ENCODE data around the gene SPON2. TPM values are rescaled to one million over a fixed set of nuclear protein-coding genes. Genes with fewer than 3 reads are reported as not detected.

The SPON2 gene
- total RNA-seq, 1 donor from 2014 or later = 13.9 TPM

GRCh38 chr4:1152290-1152689, 20.1 kb downstream of the SPON2 start:
- Histone ChIP-seq H3K4me1 (peaks cover 11% of the 10 kb centered on the region), H3K27ac (replicated peaks) (no peak overlapping the region), H3K9me3 (replicated peaks) (peaks cover 2% of the 10 kb centered on the region), H3K36me3 (no peaks in the 10 kb centered on the region), H3K4me3 (no peak overlapping the region), H3K27me3 (ENCODE audit: low read depth) (peaks cover 59% of the 10 kb centered on the region)
- no peak for TF ChIP-seq CTCF (IDR thresholded peaks at IDR 0.05; ENCODE audit: borderline replicate concordance)
- DNase-seq = no peak
- intact Hi-C loops (cut with micrococcal nuclease) = no loop called here

DNA sequence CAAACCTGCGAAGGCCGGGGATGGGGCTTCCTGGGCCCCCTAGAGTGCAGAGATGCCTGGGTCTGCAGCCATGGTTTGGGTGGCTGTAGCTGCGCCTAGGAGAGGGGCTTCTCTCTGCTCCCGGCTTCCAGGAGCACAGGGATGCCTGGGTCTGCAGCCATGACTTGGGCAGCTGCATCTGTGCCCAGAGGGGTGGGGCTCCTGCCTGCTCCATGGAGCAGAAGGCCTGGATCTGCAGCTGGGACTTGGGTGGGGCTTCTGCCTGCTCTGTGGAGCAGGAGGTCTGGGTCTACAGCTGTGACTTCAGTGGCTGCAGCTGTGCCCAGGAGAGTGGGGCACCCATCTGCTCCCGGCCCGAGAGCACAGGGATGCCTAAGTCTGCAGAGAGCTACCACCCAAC, 20.8 kb downstream of the SPON2 start:
- no peak for DNase-seq
- no peak overlapping the region for H3K27ac ChIP-seq (replicated peaks)
- H3K9me3 ChIP-seq (replicated peaks) = no peaks in the 10 kb centered on the region
- H3K36me3 ChIP-seq = no peaks in the 10 kb centered on the region
- H3K4me3 ChIP-seq = no peak overlapping the region
- H3K4me1 ChIP-seq = peaks cover 11% of the 10 kb centered on the region
- H3K27me3 ChIP-seq (ENCODE audit: low read depth) = peaks cover 58% of the 10 kb centered on the region
- TF ChIP-seq CTCF (IDR thresholded peaks at IDR 0.05; ENCODE audit: borderline replicate concordance) = no peak
- intact Hi-C loops (cut with micrococcal nuclease) = no loop called here

- Histone ChIP-seq H3K4me3 (no peak overlapping the region), H3K27me3 (ENCODE audit: low read depth) (peaks cover 51% of the 10 kb centered on the region), H3K9me3 (replicated peaks) (no peaks in the 10 kb centered on the region), H3K27ac (replicated peaks) (no peak overlapping the region), H3K4me1 (peaks cover 11% of the 10 kb centered on the region), H3K36me3 (no peaks in the 10 kb centered on the region)
- intact Hi-C loops (cut with micrococcal nuclease) = no loop called here
- DNase-seq = no peak
- no peak for TF ChIP-seq CTCF (IDR thresholded peaks at IDR 0.05; ENCODE audit: borderline replicate concordance)
Measured at GRCh38 chr4:1150875-1151274, 21.5 kb downstream of the SPON2 start.

GRCh38 chr4:1139860-1140259, 32.5 kb downstream of the SPON2 start:
- Histone ChIP-seq H3K4me3 (no peak overlapping the region), H3K4me1 (no peaks in the 10 kb centered on the region), H3K27ac (replicated peaks) (no peak overlapping the region), H3K36me3 (no peaks in the 10 kb centered on the region), H3K27me3 (ENCODE audit: low read depth) (peaks cover 54% of the 10 kb centered on the region), H3K9me3 (replicated peaks) (no peaks in the 10 kb centered on the region)
- no peak for DNase-seq
- TF ChIP-seq CTCF (IDR thresholded peaks at IDR 0.05; ENCODE audit: borderline replicate concordance) = no peak
- intact Hi-C loops (cut with micrococcal nuclease) = loop anchor here (10.0 kb wide), 1 partner anchor 125 kb away; no protein-coding TSS in a partner anchor

DNA sequence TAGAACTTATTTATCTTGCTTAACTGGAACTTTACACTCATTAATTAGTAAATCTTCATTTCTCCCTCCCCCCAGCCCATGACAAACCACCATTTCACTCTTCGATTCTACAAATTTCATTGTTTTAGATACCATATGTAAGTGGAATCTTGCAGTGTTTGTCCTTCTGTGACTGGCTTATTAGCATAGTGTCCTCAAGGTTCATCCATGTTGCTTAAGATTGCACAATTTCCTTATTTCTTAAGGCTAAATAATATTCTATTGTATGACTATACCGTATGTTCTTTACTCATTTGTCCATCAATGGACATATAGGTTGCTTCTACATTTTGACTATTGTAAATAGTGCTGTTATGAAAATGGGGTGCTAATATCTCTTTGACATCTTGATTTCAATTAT, 34.5 kb downstream of the SPON2 start:
- H3K36me3 ChIP-seq = no peaks in the 10 kb centered on the region
- intact Hi-C loops (cut with micrococcal nuclease) = loop anchor here (10.0 kb wide), 1 partner anchor 127 kb away; no protein-coding TSS in a partner anchor
- H3K4me3 ChIP-seq = peak overlapping the region; percentile 27
- H3K4me1 ChIP-seq = no peaks in the 10 kb centered on the region
- TF ChIP-seq CTCF (IDR thresholded peaks at IDR 0.05; ENCODE audit: borderline replicate concordance) = no peak
- H3K9me3 ChIP-seq (replicated peaks) = no peaks in the 10 kb centered on the region
- H3K27ac ChIP-seq (replicated peaks) = no peak overlapping the region
- no peak for DNase-seq
- H3K27me3 ChIP-seq (ENCODE audit: low read depth) = peaks cover 44% of the 10 kb centered on the region
